ENCODE measurements around the gene DENND1B. TPM values are rescaled to one million over a fixed set of nuclear protein-coding genes. Genes with fewer than 3 reads are reported as not detected.

The DENND1B gene
- total and polyA plus RNA-seq, 4 donors, result 1.7 to 13.7 (median 7.9) TPM

GRCh38 chr1:197598935-197599334 is 176.3 kb downstream of the DENND1B start:
- peaks cover 0 to 6% (median 0%) of the 10 kb centered on the region in 4 donors for H3K36me3 ChIP-seq (ENCODE audit: control insufficient read depth in 4 of 4, insufficient read depth in 3 of 4, low read depth in 1 of 4, low read length in 3 of 4)
- DNase-seq (ENCODE audit: low spot score), result no peak
- H3K9me3 ChIP-seq (ENCODE audit: control insufficient read depth in 4 of 4, low read length in 3 of 4), result no peaks in the 10 kb centered on the region
- H3K4me1 ChIP-seq (ENCODE audit: control insufficient read depth in 4 of 4, insufficient read depth in 4 of 4, low read length in 3 of 4), result no peaks in the 10 kb centered on the region
- H3K27ac ChIP-seq (ENCODE audit: low read depth in 1 of 2, low read length in 2 of 2), result no peak overlapping the region
- H3K4me3 ChIP-seq (ENCODE audit: low read depth in 1 of 3, low read length in 3 of 3), result no peak overlapping the region
- TF ChIP-seq EGR1 (IDR thresholded peaks at IDR 0.05; ENCODE audit: low read depth in 2 of 2) (no peak), REST (IDR thresholded peaks at IDR 0.05) (no peak), FOXA1 (IDR thresholded peaks at IDR 0.05) (no peak), YY1 (IDR thresholded peaks at IDR 0.05) (no peak), TAF1 (conservative IDR thresholded peaks at IDR 0.05) (no peak), ZBTB33 (IDR thresholded peaks at IDR 0.05) (no peak), ATF3 (IDR thresholded peaks at IDR 0.05) (no peak), RAD21 (IDR thresholded peaks at IDR 0.05) (no peak), HNF4G (IDR thresholded peaks at IDR 0.05) (no peak), CTCF (IDR thresholded peaks at IDR 0.05; ENCODE audit: low read depth, low read length, missing input control) (no peak), JUND (IDR thresholded peaks at IDR 0.05) (no peak), RXRA (IDR thresholded peaks at IDR 0.05) (no peak), FOXA2 (IDR thresholded peaks at IDR 0.05) (no peak), NR2F2 (IDR thresholded peaks at IDR 0.05) (no peak), HNF4A (conservative IDR thresholded peaks at IDR 0.05) (no peak)
- TF ChIP-seq, protein P1, sequence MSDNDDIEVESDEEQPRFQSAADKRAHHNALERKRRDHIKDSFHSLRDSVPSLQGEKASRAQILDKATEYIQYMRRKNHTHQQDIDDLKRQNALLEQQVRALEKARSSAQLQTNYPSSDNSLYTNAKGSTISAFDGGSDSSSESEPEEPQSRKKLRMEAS (IDR thresholded peaks at IDR 0.05), result no peak
- 93% methylated on average over 1 of the region's 1 CpG for WGBS
- H3K27me3 ChIP-seq (ENCODE audit: control insufficient read depth in 4 of 4, insufficient read depth in 4 of 4, low read length in 3 of 4), result no peaks in the 10 kb centered on the region
- H3K9ac ChIP-seq (ENCODE audit: low read depth in 1 of 2, low read length in 2 of 2), result no peak overlapping the region

GRCh38 chr1:197595304-197595904 is 179.9 kb downstream of the DENND1B start:
- H3K4me1 ChIP-seq (ENCODE audit: control insufficient read depth in 4 of 4, insufficient read depth in 4 of 4, low read length in 3 of 4), result no peaks in the 10 kb centered on the region
- H3K9ac ChIP-seq (ENCODE audit: low read depth in 1 of 2, low read length in 2 of 2), result no peak overlapping the region
- H3K27ac ChIP-seq (ENCODE audit: low read depth in 1 of 2, low read length in 2 of 2), result no peak overlapping the region
- no peaks in the 10 kb centered on the region for H3K27me3 ChIP-seq (ENCODE audit: control insufficient read depth in 4 of 4, insufficient read depth in 4 of 4, low read length in 3 of 4)
- 88% methylated on average over 5 of the region's 5 CpGs for WGBS
- peaks cover 0 to 6% (median 3%) of the 10 kb centered on the region in 4 donors for H3K36me3 ChIP-seq (ENCODE audit: control insufficient read depth in 4 of 4, insufficient read depth in 3 of 4, low read depth in 1 of 4, low read length in 3 of 4)
- no peak overlapping the region for H3K4me3 ChIP-seq (ENCODE audit: low read depth in 1 of 3, low read length in 3 of 3)
- no peaks in the 10 kb centered on the region for H3K9me3 ChIP-seq (ENCODE audit: control insufficient read depth in 4 of 4, low read length in 3 of 4)
- DNase-seq (ENCODE audit: low spot score), result no peak
- no peak for TF ChIP-seq REST (IDR thresholded peaks at IDR 0.05)
- no peak for TF ChIP-seq HNF4A (conservative IDR thresholded peaks at IDR 0.05)
- TF ChIP-seq NR2F2 (IDR thresholded peaks at IDR 0.05), result no peak
- no peak for TF ChIP-seq GABPA (IDR thresholded peaks at IDR 0.05 in 1 of 2, conservative IDR thresholded peaks at IDR 0.05 in 1 of 2)
- TF ChIP-seq CTCF (IDR thresholded peaks at IDR 0.05; ENCODE audit: low read depth, low read length, missing input control), result no peak
- no peak for TF ChIP-seq ATF3 (IDR thresholded peaks at IDR 0.05)
- no peak for TF ChIP-seq RXRA (IDR thresholded peaks at IDR 0.05)

All from liver (tissue), 9 donors.